SKM-1 treated with dmso at 0.1 percent for 144 hours (cell line): Measurements from ENCODE around the gene FAM163B.

Experiments
- DNase-seq: peaks from one replicate; lab custom pipeline; 2025; ENCODE audit not compliant: unreplicated experiment; lab: John Stamatoyannopoulos, UW

The FAM163B gene

GRCh38 chr9:133583111-133583510, 26.1 kb downstream of the FAM163B start:
- no peak for DNase-seq

GRCh38 chr9:133582501-133583045, 26.6 kb downstream of the FAM163B start:
- DNase-seq: no peak

- DNase-seq: no peak
Measured at GRCh38 chr9:133581513-133582343, 27.5 kb downstream of the FAM163B start.

GRCh38 chr9:133581011-133581410, 28.2 kb downstream of the FAM163B start:
- no peak for DNase-seq

GRCh38 chr9:133580419-133580738, 28.8 kb downstream of the FAM163B start:
- no peak for DNase-seq

- DNase-seq: no peak
Measured at GRCh38 chr9:133579601-133580418, 29.4 kb downstream of the FAM163B start.

GRCh38 chr9:133578524-133579441, 30.4 kb downstream of the FAM163B start:
- DNase-seq: no peak

GRCh38 chr9:133577737-133578112, 31.5 kb downstream of the FAM163B start:
- no peak for DNase-seq

- no peak for DNase-seq
Measured at GRCh38 chr9:133576875-133577736, 32.1 kb downstream of the FAM163B start.

GRCh38 chr9:133576031-133576874, 32.9 kb downstream of the FAM163B start:
- DNase-seq: no peak

GRCh38 chr9:133575186-133576030, 33.8 kb downstream of the FAM163B start:
- DNase-seq: no peak

GRCh38 chr9:133574771-133575170, 34.4 kb downstream of the FAM163B start:
- no peak for DNase-seq

GRCh38 chr9:133573791-133574515, 35.2 kb downstream of the FAM163B start:
- no peak for DNase-seq

GRCh38 chr9:133572821-133573361, 36.3 kb downstream of the FAM163B start:
- no peak for DNase-seq

GRCh38 chr9:133571896-133572595, 37.1 kb downstream of the FAM163B start:
- DNase-seq: no peak

- no peak for DNase-seq
Measured at GRCh38 chr9:133571391-133571890, 37.7 kb downstream of the FAM163B start.

- no peak for DNase-seq
Measured at GRCh38 chr9:133570691-133571080, 38.5 kb downstream of the FAM163B start.
